Measurements from ENCODE around the gene TEKTIP1.
A peak's percentile ranks its signal among the peaks of the same experiment; 100 is the strongest.

TEKTIP1 gene

DNA sequence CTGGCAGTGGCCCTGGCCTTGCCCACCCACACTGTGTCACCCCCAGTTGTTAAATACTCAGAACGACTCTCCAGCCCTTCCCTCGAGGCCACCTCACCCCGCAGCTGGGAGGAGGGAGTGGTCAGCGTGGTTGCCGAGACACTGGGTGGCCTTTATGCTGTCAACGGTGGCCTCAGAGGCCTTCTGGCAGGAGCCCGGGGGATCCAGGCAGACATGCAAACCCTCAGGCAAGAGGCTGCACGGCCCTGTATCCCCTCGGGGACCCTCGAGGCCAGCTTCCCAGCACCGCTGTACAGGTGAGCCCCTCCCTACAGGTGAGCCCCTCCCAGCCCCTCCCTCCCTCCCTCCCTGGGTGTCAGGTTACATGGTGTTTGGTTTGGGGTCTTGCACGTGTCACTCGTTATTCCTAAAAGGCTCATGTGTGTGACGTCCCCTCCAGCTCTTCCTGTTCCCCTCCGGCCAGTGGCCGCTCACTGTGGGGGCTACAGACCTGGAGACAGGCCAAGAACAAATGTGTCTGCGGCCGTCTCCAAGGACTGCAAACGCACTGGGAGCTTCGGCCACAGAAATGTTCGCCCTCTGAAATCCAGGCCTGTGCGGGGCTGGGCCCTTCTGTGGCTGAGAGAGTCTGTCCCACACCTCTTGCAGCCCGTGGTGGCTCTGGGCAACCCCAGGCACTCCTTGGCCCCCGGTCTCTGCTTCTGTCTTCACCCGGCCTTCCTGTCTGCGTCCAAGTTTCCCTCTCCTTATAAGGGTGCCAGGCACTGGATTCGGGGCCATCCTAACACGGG is at the start of gene TEKTIP1:
TEKTIP1 (plus strand) TSS at position 210 of the 791 bp plus-strand sequence; CDS start at position 214, 4 bp downstream.
- no peak for DNase-seq

DNA sequence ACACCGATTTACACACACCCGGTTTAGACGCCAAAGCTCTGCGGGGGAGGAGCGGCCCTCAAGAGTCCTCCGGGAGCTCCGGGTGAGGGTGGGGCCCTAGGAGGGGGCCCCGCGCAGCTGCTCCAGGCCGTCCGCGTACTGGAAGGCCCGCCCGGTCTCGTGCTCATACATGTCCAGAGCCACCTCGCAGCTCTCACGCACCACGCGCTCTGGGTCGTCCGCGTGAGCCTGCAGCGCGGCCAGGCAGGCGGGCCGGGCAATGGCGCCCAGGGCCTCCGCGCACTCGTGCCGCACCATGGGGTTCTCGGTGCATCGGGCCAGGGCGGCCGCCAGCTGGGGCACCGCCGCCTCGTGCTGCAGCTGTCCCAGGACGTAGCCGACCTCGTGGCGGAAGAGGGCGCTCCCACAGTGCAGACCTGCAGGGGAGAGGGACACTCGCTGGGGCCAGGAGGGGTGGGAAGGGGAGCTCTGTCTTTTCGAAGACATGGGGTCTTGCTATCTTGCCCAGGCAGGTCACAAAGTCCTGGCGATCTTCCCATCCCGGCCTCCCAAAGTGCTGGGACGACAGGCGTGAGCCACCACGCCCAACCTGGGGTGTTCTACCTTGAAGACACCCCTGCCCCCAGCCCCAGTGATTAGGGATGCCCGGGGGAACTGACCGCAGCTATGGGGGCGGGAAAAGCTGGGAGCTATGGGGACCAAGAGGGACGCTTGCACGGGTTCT is 47.4 kb upstream of the TEKTIP1 start:
- no peak for DNase-seq

DNA sequence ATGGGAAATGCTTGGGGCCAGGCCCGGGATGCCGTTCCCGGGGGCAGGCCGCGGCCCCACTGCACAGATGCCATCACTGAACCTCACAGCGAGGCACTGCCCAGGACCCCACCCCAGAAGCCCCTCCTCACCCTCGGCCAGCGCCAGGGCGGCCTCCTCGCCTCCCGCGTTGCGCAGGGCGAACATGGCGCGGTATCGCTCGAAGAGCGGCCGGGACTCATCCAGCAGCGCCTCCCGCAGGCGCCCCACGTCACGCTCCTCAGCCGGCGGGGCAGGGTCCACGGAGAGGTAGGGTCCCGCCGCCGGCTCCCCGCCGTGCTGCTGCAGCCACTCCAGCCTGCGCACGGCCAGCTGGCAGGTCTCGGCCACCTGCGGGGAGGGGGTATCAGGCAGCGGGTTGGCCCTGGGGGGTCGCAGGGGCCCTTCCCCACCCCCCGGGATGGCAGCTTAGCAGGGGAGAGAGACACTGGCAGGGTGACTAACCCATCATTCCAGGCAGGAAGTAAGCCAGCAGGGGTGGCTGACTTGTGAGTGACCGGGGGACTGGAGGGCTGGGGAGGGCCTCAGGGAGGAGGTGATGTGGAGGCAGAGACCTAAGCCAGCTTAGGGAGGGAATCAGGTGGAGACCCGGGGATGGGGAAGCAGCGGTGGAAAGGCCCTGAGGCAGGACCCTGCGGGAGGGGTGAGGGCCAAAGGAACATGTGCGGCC is 46.7 kb upstream of the TEKTIP1 start:
- DNase-seq, result no peak

DNA sequence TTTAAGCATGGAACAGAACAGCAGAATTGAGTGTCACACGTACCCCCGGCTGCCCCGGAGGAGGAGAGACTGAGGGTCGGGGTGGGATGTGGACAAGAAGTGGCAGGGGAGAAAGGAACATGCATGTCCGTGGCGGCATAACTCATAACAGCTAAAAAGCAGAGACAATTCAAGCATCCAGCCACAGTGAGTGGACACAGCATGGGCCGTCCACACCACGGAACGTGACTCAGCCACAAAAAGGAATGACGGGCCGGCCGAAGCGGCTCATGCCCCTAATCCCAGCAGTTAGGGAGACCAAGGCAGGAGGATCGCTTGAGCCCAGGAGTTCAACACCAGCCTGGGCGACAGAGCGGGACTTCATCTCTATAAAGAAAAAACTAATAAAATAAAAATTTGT is 46.1 kb upstream of the TEKTIP1 start:
- DNase-seq, result no peak

DNA sequence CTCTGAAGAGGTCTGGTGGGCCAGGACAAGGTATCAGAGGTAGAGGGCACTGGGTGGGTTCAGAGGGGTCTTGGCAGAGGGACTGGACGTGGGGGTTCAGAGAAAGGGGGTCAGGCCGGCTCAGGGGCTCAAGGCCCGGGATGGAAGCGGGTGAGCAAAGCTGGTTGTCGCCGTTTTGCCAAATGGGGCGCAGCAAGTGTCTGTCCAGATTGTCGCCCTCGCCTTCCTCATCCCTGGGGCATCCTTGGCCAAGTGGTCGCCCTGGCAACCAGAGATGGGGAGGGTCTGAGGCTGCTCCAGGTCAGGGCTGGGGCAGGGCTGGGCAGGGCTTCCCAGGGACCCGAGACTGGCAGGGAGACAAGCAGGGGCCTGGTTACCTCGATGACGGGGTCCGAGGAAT is 45.3 kb upstream of the TEKTIP1 start:
- DNase-seq, result no peak

DNA sequence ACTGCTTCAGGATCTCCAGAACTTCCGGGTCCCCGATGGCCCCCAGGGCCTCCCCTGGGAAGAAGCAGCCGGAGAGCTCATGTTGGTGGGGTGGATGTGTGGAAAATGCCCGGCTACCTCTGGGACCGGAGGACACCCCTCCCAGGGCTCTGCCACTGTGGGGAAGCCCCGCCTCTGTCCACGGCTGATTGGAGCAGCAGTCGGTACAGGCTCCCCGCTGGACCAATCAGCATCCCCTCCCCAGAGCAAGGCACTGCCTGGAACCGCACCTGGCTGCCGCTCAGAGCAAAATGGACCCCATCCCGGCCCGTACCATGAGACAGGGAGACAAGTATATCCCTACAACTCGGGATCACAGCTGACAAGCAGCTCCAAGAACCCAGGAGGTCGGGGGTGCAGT is 44.9 kb upstream of the TEKTIP1 start:
- no peak for DNase-seq

DNA sequence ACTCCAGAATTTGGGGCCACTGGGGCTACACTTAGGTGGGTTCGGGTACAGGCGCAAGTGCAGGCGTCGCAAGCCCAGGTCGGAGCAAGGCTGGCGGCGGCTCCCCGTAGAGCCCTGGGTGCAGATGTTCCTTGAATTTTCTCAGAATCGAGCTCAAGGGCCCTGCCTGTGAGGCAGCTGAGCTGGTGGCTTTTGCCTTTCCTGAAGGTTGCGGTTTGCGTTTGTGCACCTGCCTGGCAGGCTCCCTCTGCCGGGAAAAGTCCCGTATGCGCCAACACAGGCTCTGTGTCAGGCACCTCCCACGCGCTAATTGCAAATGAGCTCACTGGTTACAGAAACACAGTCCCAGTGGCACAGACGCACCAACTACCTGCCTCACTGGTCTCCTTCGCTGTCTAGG is 44.4 kb upstream of the TEKTIP1 start:
- peak in 1 of 2 experiments; percentile 60 for DNase-seq

DNA sequence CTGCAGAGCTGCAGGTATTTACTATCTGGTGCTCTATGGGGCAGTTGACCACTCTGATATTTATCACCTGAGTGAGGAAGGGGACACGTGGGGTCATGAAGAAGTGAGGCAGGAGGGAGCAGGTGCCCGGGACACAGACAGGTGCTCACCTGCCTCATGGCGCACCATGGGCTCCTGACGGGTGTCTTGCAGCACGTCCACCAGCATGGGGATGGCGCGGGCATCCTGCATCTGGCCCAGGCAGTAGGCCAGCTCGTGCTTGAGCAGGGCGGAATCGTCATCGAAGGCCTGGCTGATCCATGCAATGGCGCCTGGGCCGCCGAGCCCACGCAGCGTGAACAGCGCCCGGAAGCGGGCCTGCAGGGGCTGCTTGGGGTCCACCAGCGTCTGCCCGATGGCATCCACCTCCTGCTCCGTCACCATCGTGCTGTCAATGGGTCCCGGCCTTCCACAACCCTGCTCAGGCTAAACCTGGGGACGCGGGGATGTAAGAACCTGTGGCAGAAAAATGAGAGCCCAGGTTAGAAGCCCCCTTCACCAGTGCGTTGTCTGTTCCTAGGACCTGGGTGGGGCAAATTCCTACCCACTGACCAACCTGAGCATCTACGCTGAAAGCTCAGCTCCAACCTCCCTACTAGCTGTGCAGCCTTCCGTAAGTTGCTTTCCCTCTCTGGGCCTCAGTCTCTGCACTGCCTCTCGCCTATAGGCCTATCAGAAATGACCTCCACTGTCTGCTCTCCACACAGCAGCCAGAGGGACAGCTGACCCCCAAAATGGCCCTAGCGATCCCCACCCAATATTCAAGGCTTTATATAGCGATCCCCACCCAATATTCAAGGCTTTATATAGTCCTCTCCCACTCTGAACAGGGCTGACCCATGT is 42.3 kb upstream of the TEKTIP1 start:
- DNase-seq, result no peak

DNA sequence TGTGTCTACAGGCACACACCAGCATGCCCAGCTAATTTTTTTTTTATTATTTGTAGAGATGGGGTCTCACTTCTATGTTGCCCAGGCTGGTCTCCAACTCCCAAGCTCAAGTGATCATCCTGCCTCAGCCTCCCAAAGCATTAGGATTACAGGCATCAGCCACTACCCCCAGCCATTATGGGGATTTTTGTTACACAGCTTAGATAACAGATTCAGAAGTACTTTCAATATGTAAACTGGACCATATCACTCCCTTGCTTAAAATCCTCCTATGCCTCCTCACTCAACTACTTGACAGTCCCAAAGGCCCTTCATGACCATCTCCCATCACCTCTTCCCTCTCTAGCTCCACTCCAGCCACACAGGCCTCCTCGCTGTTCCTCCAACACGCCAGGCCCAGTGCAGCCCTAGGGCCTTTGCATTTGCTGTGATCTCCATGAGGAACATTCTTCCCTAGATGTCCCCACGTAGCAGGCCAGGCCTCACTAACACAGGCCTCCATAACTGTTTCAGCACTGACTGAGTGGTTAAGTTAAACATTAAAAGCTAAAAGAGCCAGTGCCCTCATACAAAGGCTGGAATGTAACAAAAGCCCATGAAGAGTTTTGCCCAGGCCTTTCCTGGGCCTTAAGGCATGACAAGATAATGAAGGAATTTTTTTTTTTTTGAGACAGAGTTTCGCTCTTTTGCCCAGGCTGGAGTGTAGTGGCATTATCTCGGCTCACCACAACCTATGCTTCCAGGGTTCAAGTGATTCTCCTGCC is 41.0 kb upstream of the TEKTIP1 start:
- DNase-seq, result no peak

DNA sequence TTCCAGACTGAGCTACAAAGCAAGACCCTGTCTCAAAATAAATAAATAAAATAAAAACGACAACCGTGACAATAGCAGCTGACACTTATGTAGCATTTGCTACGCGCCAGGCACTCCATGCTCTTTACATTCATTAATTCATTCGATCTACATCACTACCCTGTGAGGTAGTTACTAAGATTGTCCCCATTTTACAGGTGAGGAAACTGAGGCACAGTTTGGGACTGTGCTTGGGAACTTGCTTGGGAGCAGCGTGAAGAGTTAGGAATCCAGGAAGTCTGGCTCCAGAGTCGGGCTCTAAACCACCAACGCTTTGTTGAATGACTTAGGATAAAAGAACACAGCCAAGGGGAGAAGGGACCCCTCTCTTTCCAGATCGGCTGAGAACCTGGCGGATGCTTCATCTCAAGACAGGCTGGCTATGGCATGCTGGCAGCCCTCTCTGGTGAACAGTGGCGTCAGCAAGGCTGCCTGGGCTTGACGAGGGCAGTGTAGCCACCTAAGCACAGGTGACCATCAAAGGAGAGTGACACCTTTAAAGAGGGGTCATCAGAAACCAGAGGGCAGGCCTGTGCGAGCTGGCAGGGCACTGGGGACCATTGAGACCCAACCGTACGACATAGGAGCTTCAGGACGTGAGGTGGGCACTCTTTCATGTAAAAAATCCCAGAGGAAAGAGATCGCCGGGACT is 39.1 kb upstream of the TEKTIP1 start:
- DNase-seq, result no peak

DNA sequence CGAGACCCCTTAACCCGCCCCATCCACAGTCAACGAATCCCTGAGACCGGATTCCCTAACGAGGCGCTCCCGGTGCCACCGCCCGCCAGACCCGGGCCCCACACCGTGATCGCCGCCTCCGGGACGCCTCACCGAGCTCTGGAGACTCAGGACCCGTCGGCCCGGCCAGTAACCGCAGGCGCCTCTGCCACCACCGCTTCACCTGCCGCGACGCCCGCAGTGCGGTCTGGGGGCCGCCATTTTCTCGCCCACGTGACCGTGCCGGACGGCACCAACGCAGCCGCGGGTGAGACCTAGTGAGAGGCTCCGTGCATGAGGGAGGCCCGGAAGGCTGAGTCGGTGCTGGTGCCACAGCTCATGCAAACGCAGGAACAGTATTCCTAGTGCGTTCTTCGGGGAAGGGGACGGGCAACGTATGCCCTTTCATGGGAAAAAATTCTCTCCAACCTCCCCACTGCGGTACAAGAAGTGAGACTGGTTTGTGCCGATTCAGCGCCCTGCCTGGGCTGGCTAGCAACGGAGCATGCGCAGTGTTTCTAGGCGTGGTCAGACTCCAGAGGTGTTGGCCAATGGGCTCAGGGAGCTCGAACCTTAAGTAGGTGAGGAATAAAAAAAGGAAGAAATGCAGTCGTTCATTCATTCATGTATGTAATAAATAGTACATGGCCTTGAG is 38.4 kb upstream of the TEKTIP1 start, which contains the start of gene DOHH:
DOHH (minus strand) TSS at position 246 of the 673 bp plus-strand sequence. CDS start 3,860 bp downstream, outside the sequence.
- peak; percentile 90 to 92 for DNase-seq

DNA sequence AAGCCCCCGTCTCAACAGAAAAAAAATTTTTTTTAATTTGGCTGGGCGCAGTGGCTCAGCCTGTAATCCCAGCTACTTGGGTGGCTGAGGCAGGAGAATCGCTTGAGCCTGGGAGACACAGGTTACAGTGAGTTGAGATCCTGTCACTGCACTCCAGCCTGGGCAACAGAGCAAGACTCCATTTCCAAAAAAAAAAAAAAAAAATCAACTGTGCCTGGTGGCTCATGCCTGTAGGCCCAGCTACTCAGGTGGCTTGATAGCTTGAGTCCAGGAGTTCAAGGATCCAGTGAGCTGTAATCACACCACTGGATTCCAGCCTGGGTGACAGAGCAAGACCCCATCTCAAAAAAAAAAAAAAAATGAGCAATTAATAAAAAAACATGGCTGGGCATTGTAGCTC is 37.2 kb upstream of the TEKTIP1 start:
- DNase-seq, result no peak

DNA sequence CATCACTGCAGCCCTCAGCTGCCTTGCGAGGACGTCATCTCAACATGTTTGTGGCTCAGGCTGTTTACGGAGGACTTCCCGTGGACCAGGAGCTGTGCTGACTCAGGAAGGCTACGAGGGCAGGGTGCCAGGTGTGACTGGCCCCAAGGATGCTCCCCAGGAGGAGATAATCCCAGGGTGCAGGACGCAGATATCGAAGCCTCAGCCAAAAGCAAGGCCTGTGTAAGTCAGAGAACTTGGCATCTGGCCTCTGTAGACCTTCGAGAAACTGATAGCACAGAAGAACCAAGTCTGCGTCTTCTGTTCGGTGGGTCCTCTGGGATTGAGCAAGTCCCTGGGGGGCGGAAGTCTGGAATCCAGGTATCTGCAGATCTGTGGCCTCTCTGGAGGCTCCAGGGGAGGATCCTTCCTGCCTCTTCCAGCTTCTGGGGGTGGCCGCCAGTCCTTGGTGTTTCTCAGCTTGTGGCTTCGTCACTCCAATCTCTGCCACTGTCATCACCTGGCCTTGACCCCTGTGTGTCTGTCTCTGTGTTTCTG is 35.9 kb upstream of the TEKTIP1 start:
- DNase-seq, result no peak

DNA sequence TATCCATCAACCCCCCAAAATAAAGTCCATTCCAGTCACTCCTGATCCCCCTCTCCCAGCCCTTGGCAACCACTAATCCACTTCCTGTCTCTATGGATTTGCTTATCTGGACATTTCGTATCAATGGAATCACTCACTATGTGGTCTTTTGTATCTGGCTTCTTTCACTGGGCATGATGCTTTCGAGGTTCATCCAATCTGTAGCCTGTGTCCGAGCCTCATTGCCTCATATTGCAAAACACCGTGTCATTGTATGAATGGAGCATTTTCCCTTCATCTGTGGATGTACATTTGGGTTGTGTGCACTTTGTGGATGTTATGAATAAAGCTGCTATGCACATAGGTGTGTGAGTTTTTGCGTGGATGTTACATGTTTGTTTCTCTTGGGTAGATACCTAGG is 34.2 kb upstream of the TEKTIP1 start:
- no peak for DNase-seq

DNA sequence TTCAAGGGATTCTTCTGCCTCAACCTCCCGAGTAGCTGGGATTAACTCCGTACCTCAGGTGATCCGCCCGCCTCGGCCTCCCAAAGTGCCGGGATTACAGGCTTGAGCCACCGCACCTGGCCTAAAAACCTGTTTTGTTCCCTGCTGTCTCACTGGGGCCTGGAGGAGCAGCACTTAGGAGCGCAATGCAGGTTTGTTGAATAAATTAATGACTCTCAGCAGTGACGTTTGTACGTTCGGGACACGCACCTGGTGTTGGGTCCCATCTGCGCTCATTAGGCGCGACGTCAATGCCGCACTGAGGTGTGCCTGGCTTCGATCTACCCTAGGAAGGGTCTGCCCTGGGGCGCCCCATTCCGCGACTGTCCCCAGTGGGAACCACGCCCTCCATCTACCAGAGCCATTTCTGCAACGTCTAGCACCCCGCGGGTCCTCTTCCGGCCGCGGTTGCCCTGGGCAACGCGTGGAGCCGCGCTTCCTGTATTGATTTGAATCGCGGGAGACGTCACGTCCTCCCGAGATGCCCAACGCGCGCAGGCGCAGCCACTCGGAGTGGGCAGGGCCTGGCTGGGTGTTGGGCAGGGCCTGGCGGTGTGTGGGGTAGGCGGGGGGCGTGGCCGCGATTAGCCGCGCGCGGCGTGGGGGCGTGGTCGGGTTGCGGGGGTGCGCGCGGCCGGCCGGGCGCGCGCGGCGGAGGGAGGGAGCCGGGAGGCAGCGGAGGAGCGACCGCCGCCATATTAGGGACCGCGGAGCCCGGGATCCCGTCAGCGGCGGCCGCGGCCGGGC is 33.2 kb upstream of the TEKTIP1 start, which contains the start of gene FZR1:
FZR1 (plus strand) TSS at position 714 of the 786 bp plus-strand sequence. CDS start 16,679 bp downstream, outside the sequence.
- peak; percentile 89 to 97 for DNase-seq

DNA sequence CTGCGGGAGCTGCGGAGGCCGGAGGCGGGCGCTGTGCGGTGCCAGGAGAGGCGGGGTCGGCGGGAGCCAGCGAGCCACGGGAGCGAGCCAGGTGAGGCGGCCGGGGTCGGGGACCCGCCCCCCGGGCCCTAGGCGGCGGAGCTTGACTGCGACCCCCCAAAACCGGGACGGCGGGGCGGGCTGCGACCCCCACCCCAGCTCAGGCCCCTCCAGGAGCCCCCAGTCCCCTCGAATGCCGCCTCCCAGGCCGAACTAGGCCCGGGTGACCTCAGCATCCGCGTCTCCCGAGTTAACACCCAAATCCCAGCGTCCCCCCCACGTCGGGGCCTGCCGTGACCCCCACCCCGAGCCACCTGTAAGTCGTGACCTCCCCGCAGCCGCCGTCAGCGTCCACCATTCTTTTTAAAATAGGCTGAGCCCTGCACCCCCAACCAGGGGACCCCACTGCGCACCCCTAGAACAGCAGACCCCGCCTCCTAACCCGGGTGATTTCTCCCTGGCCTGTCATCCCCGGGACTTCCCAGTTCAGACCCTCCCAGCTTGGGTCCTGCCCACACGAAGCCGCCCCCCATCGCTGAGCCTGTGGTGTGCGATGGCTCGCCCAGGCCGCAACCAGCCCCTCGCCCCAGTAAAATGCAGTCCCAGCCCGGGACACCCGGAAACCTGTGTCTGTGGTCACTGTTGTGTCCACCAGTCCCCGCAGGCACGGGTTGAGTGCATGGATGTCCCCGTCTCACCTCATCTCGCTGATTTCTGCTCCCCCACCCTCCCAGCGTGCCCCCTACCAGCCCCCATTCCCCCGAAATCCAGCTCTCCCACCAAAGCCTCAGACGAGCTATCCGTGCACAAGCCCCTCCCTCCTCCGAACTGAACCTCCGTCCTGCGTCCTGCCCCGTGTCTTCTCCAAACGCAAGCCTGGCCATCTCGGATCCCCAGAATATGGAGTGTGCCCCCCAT is 32.3 kb upstream of the TEKTIP1 start:
- peak in 1 of 2 experiments; percentile 28 for DNase-seq

DNA sequence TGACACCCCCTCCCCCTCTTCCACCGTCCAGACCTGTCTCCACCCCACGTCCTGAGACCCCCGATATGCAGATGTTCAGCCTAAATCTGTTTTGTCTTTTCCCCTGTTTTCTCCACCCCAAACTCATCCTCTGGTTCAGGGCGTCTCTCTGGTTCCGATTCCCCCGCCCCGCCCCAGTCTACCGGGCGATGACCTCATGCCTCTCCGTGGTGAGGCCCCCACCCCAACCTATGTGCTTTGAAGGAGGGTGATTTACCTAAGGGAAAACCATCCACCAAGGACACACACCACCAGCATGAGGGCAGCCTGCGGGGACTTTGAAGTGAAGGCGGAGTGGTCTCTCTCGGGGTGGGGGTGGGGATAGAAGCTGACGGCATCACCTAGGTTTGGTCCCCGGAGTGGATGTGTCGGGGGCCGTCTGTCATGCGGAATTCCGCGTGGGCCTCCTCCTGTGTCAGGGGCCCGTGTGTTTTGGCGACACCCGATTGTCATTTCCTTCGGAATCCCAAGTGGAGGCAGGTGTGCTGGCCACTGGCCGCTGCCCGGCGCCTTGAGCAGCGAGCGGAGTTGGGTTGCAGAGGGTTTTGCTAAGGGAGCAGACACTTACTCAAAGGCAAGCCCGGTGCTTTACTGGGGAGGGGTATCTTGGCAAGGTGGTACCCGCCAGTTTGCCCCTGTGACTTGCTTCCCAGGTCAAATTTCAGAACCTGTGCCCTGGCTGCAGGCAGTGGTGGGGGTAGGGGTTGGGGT is 31.4 kb upstream of the TEKTIP1 start:
- DNase-seq, result peak in 1 of 2 experiments; percentile 28
